ENCODE results near the gene SF3A1.

The SF3A1 gene

DNA sequence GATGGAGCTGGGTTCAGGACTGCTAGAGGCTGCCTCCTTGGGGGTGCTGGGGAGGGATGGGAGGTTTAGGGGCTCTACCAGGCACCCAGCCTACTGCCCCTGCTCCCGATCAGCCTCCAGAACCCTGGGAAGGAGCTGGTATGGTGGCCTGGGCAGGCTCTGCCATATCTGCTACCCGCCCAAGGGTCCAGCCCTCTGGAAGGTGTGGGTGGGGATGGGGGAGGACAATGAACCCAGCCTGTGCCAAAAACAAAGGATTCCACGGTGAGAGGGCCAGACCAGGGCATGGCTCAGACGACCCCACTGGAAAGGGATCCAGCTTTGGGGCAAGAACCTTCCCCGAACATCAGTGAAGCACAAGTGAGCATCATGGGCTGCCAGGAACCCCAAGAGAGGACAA, 70.4 kb downstream of the SF3A1 start:
- no peak for DNase-seq (ENCODE audit: low spot score)
- TF ChIP-seq, protein P1, sequence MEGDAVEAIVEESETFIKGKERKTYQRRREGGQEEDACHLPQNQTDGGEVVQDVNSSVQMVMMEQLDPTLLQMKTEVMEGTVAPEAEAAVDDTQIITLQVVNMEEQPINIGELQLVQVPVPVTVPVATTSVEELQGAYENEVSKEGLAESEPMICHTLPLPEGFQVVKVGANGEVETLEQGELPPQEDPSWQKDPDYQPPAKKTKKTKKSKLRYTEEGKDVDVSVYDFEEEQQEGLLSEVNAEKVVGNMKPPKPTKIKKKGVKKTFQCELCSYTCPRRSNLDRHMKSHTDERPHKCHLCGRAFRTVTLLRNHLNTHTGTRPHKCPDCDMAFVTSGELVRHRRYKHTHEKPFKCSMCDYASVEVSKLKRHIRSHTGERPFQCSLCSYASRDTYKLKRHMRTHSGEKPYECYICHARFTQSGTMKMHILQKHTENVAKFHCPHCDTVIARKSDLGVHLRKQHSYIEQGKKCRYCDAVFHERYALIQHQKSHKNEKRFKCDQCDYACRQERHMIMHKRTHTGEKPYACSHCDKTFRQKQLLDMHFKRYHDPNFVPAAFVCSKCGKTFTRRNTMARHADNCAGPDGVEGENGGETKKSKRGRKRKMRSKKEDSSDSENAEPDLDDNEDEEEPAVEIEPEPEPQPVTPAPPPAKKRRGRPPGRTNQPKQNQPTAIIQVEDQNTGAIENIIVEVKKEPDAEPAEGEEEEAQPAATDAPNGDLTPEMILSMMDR (IDR thresholded peaks at IDR 0.05; ENCODE audit: borderline replicate concordance, control extremely low read depth, extremely low read depth, insufficient read depth, missing control alignments), result no peak
- in situ Hi-C loops (cut with MboI; ENCODE audit: low sequenced_read_pairs, unreplicated experiment), result loop anchor here (5.0 kb wide), 1 partner anchor 106 kb away; no protein-coding TSS in a partner anchor

DNA sequence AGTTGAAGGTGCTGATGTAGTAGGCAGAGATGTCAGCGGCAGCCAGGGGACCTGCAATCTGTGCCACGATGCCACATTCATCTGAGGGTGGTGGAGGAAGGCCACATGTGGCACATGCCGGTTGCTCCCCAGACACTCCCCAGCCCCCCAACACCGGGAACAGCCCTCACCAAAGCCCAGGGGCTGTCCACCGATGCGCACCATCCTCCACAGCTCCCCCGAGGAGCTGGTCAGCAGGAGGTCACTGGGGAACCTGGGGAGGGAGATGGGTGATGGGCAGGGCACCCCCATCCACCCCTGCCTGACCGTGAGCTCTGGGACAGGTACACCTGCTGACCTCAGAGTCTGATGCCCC, 70.9 kb downstream of the SF3A1 start:
- in situ Hi-C loops (cut with MboI; ENCODE audit: low sequenced_read_pairs, unreplicated experiment), result loop anchor here (5.0 kb wide), 1 partner anchor 106 kb away; no protein-coding TSS in a partner anchor
- TF ChIP-seq, protein P1 (IDR thresholded peaks at IDR 0.05; ENCODE audit: borderline replicate concordance, control extremely low read depth, extremely low read depth, insufficient read depth, missing control alignments), result no peak
- DNase-seq (ENCODE audit: low spot score), result no peak

DNA sequence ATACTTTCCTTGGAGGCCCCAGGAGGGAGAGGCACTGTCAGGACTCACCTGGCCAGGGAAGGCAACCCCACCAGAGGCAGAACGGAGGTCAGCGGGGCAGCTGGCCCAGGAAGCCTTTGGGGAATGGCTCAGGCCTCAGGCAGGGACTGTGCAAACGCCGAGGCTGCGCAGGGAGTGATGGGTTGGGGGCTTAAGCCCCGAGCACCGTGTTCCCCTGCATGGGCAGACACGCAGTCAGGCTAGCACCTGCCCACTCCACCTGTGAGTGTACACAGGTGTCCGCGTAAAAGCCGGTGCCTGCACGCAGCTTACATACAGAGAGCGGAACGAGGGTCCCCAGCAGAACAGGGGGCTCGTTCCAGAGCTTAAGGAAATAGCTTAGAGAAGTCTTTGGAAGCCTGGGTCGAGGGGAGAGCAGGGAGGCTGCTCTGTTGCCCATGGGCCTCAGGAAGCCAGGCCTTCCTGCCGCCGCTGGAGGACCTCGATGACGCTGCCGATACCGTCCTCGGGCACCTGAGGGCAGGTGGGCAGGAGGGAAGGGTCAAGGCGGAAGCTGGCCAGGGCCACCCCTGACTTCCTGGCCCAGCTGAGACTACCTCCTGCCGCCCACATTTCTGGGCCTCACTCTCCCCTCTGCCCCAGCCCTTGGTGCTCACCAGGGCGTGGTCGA, 71.4 kb downstream of the SF3A1 start:
- TF ChIP-seq, protein P1 (IDR thresholded peaks at IDR 0.05; ENCODE audit: borderline replicate concordance, control extremely low read depth, extremely low read depth, insufficient read depth, missing control alignments), result no peak

DNA sequence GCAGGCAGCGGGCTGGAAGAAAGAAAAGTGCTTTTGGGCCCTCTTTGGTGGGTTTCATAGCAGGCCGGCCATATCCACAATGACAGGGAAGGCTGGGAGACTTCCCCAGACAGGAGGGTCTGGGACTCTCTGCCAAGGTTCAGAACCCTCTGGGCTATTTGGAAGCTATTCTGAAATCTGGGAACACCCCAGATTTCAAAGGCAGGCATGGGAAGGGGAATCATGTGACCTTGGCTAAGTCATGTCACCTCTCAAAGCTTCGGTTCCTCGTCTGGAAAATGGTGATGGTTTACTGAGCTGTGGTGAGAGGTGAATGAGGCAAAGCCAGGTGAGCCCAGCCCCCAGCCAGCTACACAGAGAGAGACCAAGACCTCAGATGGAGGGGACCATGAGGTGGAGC, 72.0 kb downstream of the SF3A1 start:
- TF ChIP-seq, protein P1 (IDR thresholded peaks at IDR 0.05; ENCODE audit: borderline replicate concordance, control extremely low read depth, extremely low read depth, insufficient read depth, missing control alignments), result no peak
- DNase-seq (ENCODE audit: low spot score), result no peak
- in situ Hi-C loops (cut with MboI; ENCODE audit: low sequenced_read_pairs, unreplicated experiment), result loop anchor here (5.0 kb wide), 1 partner anchor 108 kb away; no protein-coding TSS in a partner anchor

More for the DNA sequence above, 71.4 kb downstream of the SF3A1 start:
- in situ Hi-C loops (cut with MboI; ENCODE audit: low sequenced_read_pairs, unreplicated experiment), result loop anchor here (5.0 kb wide), 1 partner anchor 107 kb away; no protein-coding TSS in a partner anchor
- DNase-seq (ENCODE audit: low spot score), result no peak

DNA sequence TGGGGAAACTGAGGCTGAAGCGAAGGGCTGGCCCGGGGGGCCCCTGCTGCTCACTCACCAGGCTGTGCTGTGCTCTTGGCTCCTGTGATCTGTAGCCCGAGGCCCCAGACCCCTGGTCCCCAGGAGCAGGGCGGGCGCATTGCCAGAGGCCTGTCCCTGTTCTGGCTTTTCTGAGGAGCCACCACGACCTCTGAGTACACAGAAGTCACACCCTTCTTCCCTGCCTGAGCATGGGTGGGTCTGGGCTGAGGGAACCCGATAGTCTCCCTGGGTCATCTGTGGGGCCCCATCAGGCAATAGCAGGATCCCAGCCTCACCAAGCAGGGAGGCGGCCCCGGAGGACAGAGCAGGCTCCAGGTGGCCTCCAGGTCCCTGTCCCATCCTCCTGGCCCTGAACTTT, 72.5 kb downstream of the SF3A1 start:
- no peak for DNase-seq (ENCODE audit: low spot score)
- TF ChIP-seq, protein P1 (IDR thresholded peaks at IDR 0.05; ENCODE audit: borderline replicate concordance, control extremely low read depth, extremely low read depth, insufficient read depth, missing control alignments), result no peak
- in situ Hi-C loops (cut with MboI; ENCODE audit: low sequenced_read_pairs, unreplicated experiment), result no loop called here

DNA sequence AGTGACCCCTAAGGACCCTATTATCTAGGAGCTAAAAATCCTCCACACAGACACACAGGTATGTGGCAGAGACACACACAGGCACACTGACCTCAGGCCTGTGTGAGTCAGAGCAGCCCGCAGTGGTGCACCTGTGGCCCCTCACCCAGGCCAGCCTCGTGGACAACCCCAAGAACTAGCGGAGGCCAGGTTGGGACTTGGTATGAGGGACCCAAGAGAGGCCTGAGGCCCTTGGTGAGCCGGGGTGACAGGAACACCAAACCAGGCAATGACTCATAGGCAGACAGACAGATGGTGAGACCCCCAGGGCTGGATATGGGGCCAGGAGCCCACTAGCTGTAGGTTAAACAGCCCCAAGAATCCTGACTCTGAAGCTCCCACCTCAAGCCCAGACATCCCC, 73.4 kb downstream of the SF3A1 start:
- in situ Hi-C loops (cut with MboI; ENCODE audit: low sequenced_read_pairs, unreplicated experiment), result no loop called here
- DNase-seq (ENCODE audit: low spot score), result no peak
- TF ChIP-seq, protein P1 (IDR thresholded peaks at IDR 0.05; ENCODE audit: borderline replicate concordance, control extremely low read depth, extremely low read depth, insufficient read depth, missing control alignments), result no peak

All from GM13976 (cell line).